ENCODE measurements around the gene WRAP53.

Gene WRAP53

DNA sequence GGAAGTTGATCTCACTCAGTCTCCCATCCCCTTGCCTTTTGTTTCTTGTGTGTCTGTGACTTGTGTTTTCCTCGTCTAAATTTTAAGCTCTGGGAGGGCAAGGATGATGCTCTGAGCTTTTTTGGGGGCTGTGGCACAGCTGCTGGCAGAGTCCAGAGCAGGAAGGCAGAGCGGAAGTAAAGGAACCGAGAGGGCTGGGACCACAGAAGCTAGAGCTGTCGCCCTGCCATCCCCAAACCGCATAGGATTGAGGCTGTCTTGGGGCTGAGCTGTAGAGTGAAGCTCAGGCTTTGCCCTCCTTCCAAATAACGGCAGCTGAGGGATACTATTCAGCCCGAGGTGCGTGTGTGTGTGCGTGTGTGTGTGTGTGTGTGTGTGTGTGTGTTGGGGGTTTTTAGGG is 25.5 kb downstream of the WRAP53 start (continued):
- TF ChIP-seq, protein P1, sequence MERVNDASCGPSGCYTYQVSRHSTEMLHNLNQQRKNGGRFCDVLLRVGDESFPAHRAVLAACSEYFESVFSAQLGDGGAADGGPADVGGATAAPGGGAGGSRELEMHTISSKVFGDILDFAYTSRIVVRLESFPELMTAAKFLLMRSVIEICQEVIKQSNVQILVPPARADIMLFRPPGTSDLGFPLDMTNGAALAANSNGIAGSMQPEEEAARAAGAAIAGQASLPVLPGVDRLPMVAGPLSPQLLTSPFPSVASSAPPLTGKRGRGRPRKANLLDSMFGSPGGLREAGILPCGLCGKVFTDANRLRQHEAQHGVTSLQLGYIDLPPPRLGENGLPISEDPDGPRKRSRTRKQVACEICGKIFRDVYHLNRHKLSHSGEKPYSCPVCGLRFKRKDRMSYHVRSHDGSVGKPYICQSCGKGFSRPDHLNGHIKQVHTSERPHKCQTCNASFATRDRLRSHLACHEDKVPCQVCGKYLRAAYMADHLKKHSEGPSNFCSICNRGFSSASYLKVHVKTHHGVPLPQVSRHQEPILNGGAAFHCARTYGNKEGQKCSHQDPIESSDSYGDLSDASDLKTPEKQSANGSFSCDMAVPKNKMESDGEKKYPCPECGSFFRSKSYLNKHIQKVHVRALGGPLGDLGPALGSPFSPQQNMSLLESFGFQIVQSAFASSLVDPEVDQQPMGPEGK (CRISPR knock-in tag; IDR thresholded peaks at IDR 0.05; ENCODE audit: borderline replicate concordance), result no peak

DNA sequence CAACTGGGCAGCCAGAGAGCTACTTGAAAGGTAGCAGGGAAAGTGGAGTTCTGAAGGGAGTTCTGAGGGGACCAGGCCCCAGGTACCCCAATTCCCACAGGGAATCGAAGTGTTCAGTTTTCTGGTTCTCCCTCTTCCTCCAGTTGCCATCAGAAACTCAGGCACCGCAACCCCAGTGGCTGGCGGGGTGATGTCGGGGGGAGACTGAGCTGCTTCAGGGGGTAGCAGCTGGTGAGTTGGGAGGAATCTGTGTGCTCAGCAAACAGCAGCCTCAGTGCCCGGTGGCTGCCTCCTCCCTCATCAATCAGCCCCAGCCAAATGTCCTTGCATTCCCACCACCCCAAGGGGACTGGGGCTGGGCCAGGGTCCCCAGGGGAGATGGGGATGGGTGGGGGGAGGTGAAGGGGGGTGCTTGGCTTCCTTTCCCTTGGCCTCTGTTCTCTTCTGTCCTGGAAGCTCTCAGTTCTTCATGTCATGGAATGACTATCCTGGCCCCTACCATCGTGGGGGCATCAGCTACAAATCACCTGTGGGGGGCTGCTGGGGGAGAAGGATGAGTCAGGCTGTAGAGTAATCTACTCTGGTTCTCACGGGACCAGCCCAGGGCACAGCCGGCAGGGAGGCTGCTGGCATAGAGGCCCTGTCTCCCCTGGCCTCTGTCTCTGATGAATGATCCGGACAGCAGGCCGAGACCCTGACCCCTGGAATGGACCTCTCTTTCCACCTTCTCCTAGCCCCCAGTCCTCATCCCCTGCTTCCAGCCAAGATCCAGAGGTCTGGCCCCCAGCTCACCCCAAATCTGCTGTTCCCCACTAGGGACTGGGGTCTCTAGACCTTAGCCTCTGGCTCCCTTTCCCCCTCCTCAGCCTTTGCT is 26.7 kb downstream of the WRAP53 start:
- ATAC-seq, result no peak
- no peak for TF ChIP-seq ARNTL (CRISPR knock-in tag; IDR thresholded peaks at IDR 0.05; ENCODE audit: borderline replicate concordance, low read depth)
- TF ChIP-seq TCF4 (CRISPR knock-in tag; IDR thresholded peaks at IDR 0.05; ENCODE audit: borderline replicate concordance), result no peak
- TF ChIP-seq ZNF565 (CRISPR knock-in tag; conservative IDR thresholded peaks at IDR 0.05; ENCODE audit: low read depth), result no peak

DNA sequence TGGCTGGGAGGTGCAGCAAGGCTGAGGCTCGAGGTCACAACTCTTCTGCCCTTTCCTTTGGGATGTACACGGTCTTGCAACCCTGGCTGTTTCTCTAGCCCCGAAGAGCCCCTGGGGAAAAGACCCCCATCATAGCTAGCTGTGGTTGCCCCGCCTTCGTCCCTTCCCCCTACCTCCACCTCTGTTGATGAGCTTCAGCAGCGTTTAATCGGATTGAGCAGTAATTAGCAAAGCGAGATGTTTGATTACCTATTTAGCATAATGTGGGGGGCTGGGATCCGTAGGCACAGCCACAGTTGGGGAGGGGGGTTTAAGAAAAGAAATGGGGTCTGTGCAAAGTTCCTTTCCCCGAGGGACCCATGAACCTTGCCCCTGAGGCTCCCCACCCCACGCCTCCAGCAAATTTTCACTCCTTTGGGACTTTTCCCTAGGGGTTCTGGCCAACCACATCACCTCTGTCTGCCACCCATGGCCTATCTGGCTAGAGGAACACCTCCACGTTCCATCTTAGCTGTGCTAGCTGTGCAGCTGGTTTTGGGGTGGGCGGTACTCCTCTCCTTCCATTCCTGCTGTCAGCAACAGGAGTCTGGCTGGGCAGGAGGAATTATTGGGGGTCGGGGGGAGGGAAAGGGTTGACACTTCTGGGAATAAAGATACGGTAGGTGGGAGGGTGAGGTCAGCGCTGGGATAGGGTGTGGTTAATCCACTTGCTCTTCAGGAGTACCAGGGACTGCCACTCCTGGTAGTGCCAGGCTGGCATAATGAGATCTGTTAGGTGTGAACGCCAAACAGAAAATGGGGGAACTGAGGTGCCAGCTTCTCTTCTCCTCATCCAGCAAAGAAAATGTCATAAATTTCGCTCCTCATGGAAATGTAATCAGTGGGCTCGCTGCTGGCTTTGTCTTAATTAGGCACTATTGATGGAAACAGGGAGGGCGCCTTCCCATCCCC is 27.9 kb downstream of the WRAP53 start:
- ATAC-seq, result no peak
- TF ChIP-seq ZNF70 (CRISPR knock-in tag; IDR thresholded peaks at IDR 0.05) (no peak), ZFP3 (CRISPR knock-in tag; IDR thresholded peaks at IDR 0.05) (no peak), PPARA (CRISPR knock-in tag; IDR thresholded peaks at IDR 0.05; ENCODE audit: borderline replicate concordance) (no peak), TOX (CRISPR knock-in tag; IDR thresholded peaks at IDR 0.05; ENCODE audit: borderline replicate concordance) (no peak), TCF4 (CRISPR knock-in tag; IDR thresholded peaks at IDR 0.05; ENCODE audit: borderline replicate concordance) (no peak), ZC3H10 (CRISPR knock-in tag; IDR thresholded peaks at IDR 0.05) (no peak), ZNF565 (CRISPR knock-in tag; conservative IDR thresholded peaks at IDR 0.05; ENCODE audit: low read depth) (no peak), ZNF8 (CRISPR knock-in tag; IDR thresholded peaks at IDR 0.05) (no peak), ISL1 (CRISPR knock-in tag; IDR thresholded peaks at IDR 0.05) (no peak), OSR1 (CRISPR knock-in tag; IDR thresholded peaks at IDR 0.05) (no peak), RARB (CRISPR knock-in tag; IDR thresholded peaks at IDR 0.05) (no peak)
- TF ChIP-seq, protein P1 (CRISPR knock-in tag; IDR thresholded peaks at IDR 0.05; ENCODE audit: borderline replicate concordance), result no peak
- TF ChIP-seq, protein P2, sequence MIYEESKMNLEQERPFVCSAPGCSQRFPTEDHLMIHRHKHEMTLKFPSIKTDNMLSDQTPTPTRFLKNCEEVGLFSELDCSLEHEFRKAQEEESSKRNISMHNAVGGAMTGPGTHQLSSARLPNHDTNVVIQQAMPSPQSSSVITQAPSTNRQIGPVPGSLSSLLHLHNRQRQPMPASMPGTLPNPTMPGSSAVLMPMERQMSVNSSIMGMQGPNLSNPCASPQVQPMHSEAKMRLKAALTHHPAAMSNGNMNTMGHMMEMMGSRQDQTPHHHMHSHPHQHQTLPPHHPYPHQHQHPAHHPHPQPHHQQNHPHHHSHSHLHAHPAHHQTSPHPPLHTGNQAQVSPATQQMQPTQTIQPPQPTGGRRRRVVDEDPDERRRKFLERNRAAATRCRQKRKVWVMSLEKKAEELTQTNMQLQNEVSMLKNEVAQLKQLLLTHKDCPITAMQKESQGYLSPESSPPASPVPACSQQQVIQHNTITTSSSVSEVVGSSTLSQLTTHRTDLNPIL (CRISPR knock-in tag; IDR thresholded peaks at IDR 0.05; ENCODE audit: low read depth), result no peak
- TF ChIP-seq, protein P3, sequence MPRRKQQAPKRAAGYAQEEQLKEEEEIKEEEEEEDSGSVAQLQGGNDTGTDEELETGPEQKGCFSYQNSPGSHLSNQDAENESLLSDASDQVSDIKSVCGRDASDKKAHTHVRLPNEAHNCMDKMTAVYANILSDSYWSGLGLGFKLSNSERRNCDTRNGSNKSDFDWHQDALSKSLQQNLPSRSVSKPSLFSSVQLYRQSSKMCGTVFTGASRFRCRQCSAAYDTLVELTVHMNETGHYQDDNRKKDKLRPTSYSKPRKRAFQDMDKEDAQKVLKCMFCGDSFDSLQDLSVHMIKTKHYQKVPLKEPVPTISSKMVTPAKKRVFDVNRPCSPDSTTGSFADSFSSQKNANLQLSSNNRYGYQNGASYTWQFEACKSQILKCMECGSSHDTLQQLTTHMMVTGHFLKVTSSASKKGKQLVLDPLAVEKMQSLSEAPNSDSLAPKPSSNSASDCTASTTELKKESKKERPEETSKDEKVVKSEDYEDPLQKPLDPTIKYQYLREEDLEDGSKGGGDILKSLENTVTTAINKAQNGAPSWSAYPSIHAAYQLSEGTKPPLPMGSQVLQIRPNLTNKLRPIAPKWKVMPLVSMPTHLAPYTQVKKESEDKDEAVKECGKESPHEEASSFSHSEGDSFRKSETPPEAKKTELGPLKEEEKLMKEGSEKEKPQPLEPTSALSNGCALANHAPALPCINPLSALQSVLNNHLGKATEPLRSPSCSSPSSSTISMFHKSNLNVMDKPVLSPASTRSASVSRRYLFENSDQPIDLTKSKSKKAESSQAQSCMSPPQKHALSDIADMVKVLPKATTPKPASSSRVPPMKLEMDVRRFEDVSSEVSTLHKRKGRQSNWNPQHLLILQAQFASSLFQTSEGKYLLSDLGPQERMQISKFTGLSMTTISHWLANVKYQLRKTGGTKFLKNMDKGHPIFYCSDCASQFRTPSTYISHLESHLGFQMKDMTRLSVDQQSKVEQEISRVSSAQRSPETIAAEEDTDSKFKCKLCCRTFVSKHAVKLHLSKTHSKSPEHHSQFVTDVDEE (CRISPR knock-in tag; IDR thresholded peaks at IDR 0.05), result no peak

DNA sequence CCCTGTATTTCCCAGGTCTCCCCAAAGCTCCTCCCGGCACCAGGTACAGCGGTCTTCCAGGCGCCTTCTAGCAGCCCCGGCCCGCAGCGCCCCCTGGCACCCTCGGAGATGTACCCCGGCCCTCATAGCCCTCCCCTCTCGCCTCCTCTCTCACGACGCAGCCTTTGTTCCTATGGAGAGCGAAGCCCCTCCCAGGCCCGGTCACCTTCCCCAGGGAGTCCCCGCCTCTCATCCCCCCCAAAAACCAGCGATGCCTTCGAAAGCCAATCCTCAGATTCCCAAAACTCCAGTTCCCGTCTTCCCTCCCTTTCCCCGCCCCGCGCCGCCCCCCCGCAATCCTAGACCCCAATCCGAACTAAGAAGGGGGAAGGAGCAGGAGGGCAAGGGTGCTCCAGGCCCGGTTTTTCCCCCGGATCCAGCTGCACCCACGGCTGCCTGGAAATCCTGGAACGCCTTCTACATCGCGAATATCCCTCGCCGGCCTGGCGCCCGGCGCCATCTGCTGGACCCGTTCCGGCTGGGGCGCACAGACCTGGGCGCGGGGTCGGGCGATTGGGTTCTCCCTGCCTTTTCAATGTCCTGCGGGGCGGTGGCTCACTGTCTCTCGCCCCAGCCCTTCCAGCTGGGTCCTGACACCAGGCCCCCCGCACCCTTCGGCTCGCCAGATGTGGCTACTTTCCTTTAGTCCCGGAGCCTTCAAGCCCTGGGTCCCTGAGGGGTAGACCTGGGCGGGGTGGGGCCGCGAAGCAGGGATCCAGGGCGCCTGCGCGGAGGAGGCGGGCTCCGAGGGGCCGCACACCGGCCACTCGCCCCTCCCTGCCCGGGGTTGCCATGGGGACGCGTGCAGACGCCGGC is 28.9 kb downstream of the WRAP53 start, which contains the start of gene DNAH2:
Gene DNAH2 (plus strand): TSS at position 844 of the 855 bp plus-strand sequence. CDS start 1,991 bp downstream, outside the sequence.
- peak; percentile 88 for ATAC-seq
- TF ChIP-seq, protein P3 (CRISPR knock-in tag; IDR thresholded peaks at IDR 0.05), result peak; percentile 57; the same call in 1 of the 2 replicates
- TF ChIP-seq GLIS3 (CRISPR knock-in tag; IDR thresholded peaks at IDR 0.05) (no peak), TCF4 (CRISPR knock-in tag; IDR thresholded peaks at IDR 0.05; ENCODE audit: borderline replicate concordance) (peak; percentile 62; the same call in 1 of the 2 replicates)
- TF ChIP-seq, protein P2 (CRISPR knock-in tag; IDR thresholded peaks at IDR 0.05; ENCODE audit: low read depth), result no peak
